ENCODE measurements around the gene CHMP1A.
"Not testable (repeated sequence)": the region's sequence is repeated elsewhere in the genome, so short reads cannot be mapped to it uniquely, and the experiment has no call there.

The CHMP1A gene

DNA sequence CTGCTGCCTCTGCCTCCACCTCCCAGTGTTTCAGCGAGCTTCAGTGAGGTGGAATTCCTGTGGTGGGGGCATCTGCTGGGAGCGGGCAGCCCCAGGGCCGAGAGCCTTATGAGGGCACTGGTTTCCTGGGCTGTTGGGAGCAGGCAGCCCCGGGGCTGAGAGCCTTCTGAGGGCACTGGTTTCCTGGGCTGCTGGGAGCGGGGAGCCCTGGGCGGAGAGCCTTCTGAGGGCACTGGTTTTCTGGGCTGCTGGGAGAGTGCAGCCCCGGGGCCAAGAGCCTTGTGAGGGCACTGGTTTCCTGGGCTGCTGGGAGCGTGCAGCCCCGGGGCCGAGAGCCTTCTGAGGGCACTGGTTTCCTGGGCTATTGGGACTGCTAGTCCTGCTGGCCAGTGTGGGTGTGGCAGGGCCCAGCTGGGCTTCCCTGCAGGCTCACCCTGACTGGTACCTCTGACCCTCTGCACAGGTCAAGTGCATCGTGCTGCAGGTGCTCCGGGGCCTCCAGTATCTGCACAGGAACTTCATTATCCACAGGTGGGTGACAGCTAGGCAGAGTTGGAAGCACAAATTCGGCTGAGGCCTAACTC lies 34.6 kb upstream of the CHMP1A start:
- no peak for DNase-seq (ENCODE audit: low spot score)

DNA sequence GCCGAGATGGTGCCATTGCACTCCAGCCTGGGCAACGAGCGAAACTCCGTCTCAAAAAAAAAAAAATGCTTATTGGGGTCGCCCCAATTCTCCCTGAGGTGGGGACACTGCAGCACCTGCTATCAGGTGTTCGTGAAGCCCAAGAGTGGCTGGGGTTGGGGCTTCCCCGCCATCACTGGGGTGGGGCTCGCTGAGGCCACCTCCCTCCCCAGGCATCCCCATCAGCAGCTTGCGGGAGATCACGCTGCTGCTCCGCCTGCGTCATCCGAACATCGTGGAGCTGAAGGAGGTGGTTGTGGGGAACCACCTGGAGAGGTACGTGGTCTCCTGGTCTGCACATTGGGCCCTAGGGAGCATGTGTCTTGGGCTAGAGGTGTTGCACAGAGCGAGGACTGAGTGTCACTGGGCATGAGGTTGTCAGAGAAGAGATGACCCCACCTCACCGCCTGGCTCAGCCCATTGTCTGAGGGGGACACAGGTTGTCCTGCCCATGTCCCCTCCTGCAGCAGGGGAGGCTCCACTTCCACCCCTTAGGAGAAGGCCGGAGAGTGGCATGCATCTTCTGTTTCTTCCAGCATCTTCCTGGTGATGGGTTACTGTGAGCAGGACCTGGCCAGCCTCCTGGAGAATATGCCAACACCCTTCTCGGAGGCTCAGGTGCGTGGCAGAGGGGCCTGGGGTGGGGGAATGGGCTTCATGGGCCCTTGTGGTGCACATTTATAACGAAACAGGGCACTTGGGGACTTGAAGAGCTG lies 33.9 kb upstream of the CHMP1A start:
- DNase-seq (ENCODE audit: low spot score), result no peak

DNA sequence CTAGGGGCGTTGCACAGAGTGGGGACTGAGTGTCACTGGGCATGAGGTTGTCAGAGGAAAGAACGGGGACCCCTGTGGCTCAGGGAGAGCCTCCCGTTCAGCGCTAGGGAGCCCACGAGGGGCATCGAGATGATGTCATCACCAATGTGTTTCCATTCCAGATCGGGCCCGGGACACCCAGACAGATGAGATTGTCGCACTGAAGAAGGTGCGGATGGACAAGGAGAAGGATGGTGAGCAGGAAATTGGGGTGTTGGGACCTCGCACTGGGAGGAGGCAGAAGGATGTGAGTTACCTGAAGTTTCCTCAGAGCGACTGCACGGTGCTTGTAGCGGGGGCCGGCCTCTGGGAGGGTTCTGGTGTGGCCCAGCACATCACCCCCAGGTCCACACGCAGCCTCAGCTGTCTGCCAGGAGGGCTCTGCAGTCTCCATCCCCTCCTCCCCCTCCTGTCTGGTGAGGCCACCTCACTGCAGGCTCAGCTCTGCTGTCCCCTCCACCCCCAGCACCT lies 32.9 kb upstream of the CHMP1A start:
- no peak for DNase-seq (ENCODE audit: low spot score)

GRCh38 chr16:89689621-89690020 lies 32.1 kb upstream of the CHMP1A start:
- not testable (repeated sequence) for DNase-seq (ENCODE audit: low spot score)

DNA sequence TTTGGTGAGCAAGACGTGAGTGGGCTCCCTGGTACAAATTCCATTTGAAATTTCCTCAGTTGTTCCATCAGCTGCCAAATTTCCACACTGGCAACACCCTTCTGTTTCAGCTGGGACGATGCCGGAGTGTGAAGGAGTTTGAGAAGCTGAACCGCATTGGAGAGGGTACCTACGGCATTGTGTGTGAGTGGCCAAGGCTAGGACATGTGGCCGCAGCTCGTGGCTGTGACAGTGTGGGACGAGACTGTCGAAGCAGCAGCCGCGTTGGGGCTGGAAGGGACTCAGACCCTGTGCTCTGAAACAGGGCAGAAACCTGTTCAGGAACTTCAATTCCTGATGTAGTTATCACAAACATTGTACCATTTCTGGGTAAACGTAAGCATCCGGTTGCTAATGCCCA lies 31.6 kb upstream of the CHMP1A start:
- DNase-seq (ENCODE audit: low spot score), result no peak

- no peak for DNase-seq (ENCODE audit: low spot score)
These were observed 30.9 kb upstream of the CHMP1A start for GRCh38 chr16:89688395-89688794.

- DNase-seq (ENCODE audit: low spot score), result no peak
These were observed 29.8 kb upstream of the CHMP1A start for GRCh38 chr16:89687092-89687940.

DNA sequence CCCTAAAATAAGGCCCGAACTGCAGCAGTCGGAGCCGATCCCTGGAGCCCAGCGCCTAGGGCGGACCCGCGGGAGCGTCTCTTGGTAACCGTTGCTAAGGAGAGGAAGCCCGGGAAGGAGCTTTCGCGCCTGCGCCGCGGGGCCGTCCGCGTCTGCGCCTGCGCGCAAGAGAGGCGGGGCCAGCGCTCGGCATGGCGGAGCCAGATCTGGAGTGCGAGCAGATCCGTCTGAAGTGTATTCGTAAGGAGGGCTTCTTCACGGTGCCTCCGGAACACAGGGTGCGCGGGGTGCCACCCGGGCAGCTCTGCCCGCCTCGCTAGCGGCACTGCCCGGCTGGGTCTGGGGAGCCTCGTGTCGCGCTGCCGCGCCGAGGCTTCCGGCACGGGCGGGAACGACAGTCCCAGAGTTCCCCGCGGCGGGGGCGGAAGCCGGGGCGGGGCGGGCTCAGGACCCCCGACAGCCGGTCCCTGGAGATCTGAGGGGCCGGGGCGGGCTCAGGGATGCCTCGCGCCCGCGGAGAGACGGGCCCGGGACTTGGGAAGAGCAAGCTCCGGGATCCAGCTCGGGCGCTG lies 29.1 kb upstream of the CHMP1A start, which contains the start of gene CDK10:
Gene CDK10 (plus strand): TSS at position 170 of the 572 bp plus-strand sequence. CDS start 22 bp downstream, at position 192.
- peak; percentile 95 for DNase-seq (ENCODE audit: low spot score)

GRCh38 chr16:89685916-89686315 lies 28.4 kb upstream of the CHMP1A start:
- DNase-seq (ENCODE audit: low spot score), result no peak

DNA sequence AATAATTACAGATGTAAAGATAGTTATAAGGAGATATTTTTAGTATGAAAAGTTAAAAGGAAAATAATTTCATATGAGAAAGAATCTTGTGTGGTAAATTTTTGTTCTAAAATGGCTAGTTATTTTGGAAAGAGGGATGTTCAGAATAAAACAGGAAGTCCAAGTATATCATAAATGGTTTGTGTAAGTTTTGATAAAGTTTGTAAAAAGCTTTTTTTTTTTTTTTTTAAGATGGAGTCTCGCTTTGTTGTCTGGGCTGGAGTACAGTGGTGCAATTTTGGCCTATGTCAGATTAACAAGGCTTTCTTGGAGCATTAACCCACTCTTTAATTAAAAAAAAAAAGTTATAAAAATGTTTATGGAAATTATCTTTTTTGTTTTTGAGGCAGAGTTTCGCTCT lies 20.8 kb upstream of the CHMP1A start:
- DNase-seq (ENCODE audit: low spot score), result no peak

DNA sequence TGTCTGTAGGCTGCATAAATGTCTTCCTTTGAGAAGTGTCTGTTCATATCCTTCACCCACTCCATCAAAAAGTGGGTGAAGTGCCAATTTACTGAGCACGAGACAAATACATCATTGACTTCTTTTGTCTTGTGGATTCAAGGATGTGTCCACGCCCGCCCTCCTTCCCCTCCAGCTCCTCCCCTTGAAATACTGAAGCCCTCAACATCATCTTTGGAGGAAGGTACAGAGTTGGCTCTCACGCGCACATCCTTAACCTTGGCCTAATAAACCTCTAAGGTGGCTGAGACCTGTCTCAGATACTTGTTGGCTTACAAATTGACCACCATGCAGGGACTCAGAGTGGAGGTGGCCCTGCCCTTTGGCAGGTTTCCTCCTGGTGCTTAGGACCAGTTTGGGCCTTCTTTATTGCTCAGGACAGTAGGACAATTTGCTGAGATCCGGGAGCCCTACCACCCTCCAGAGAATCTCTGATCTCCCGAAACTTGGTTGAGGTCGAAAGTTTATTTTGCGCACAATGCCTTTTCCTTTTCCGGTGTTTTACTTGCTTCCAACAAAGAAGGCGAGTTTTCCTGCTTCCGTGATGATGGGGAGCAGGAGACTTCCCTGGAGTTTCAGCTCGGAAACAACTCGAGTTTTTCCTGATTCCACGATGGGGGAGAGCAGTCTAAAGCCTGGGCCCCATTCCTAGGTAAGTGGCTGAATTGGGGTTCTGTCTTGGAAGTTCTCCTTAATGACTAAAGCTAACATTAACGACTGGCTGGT lies 14.9 kb upstream of the CHMP1A start:
- no peak for DNase-seq (ENCODE audit: low spot score)

GRCh38 chr16:89671565-89671964 lies 14.1 kb upstream of the CHMP1A start:
- DNase-seq (ENCODE audit: low spot score), result not testable (repeated sequence)

DNA sequence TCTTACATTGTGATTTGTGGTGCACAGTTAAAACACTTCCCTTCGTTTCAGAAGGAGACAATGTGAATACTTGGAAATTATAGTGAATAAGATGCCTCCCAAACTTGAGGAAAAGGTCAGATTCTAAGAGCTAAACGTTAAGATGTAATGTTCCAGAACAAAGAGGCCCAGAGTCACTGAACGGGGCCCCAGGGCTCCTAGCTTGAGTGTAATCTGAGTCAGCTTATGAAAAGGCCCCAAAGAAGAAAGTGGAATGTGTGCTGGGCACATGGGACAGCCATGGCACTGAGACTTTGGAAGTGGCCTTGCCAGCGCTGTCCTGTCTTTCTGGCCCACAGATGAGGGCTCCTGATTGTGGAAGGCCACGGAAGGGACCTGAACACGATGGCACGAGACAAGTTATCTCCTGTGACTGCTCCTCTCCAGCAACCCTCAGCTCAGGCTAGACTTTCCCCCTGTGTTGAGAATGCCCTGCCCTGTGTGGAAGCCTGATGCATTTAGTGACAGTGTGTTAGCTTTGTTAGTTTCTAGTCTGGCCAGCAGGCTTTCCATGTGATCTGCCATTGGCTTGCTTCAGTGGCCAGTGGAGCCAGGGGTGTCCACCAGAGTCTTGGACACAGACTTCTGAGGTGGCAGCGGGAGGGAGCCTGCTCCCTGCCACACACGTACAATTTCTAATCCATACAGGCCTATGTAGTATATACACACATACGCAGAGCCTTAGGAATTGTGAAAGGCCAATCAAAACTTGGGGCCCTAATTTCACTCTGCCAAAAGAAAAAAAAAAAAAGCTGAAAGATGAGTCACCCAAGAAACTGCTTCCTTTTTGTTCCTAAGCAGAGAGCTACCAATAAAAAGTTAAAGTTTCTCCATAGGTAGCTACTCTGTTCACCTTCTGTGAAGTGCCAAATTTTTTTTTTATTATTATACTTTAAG lies 13.3 kb upstream of the CHMP1A start:
- DNase-seq (ENCODE audit: low spot score), result no peak

DNA sequence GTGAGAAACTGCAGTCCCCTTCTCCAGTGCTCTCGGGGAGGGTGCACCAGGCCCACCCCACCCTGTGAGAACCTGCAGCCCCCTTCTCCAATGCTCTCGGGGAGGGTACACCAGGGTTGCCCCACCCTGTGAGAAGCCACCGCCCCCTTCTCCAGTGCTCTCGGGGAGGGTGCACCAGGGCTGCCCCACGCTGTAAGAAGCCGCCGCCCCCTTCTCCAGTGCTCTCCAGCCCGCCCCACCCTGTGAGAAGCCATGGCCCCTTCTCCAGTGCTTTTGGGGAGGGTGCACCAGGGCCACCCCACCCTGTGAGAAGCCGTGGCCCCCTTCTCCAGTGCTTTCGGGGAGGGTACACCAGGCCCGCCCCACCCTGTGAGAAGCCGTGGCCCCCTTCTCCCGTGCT lies 12.2 kb upstream of the CHMP1A start:
- no peak for DNase-seq (ENCODE audit: low spot score)

DNA sequence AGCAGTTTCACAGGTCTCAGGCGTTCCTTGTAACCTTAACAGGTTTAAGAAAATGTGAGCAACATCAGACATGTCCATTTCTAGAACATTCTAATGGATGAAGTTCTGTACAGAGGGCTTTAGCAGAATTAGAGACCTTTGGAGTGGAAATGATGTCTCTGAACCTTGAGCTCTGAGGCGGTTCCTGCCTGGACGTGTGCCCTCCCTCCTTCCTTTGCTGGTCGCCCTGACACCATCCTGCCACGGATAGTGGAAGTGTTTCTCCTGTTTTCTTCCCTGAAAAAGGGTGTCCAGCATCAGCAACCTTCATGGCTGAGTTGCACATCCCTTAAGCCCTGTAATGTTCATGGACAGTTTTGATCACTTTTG lies 11.3 kb upstream of the CHMP1A start:
- no peak for DNase-seq (ENCODE audit: low spot score)

DNA sequence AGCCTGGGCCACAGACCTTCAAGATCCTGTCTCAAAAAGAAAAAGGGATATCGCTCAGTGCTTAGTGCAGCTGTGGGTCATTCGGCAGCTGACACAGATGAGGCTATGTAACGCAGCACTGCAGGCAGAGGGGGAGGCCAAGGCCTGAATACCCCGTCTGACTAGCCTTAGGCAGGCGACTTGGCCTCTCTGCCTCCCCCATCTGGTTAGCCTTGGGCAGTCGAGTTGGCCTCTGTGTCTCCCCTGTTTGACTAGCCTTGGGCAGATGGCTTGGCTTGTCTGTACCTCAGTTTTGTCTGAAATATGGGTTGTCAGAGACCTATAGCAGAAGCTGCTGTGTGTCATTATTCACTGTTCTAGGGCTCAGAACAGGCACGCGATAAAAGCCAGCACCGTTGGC lies 10.1 kb upstream of the CHMP1A start:
- DNase-seq (ENCODE audit: low spot score), result no peak

- not testable (repeated sequence) for DNase-seq (ENCODE audit: low spot score)
These were observed 9.5 kb upstream of the CHMP1A start for GRCh38 chr16:89667000-89667399.

DNA sequence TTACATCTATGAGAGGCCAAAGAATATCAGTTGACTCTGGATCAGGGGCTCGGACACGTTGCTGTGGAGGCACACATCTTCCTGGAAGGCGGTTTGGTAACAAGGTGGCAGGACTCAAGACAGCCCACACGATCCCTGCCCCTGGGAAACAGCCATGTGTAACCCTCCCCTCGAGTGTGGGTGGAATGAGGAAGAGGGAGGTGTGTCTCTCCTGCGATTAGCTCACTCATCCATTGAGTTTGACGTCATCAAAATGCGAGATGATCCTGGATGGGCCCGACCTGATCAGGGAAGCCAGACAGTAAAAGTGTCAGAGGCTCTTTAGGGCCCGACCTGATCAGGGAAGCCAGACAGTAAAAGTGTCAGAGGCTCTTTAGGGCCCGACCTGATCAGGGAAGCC lies 6.7 kb upstream of the CHMP1A start:
- DNase-seq (ENCODE audit: low spot score), result not testable (repeated sequence)

DNA sequence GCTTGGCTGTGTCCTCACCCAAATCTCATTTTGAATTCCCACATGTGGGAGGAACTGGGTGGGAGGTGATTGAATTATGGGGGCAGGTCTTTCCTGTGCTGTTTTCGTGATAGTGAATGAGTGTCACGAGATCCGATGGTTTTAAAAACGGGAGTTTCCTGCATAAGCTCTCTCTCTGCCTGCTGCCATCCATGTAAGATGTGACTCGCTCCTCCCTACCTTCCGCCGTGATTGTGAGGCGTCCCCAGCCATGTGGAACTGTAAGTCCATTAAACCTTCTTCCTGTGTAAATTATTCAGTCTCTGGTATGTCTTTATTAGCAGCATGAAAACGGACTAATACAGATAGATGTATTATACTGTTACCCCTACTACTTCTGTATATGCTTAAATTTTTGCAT lies 3.7 kb upstream of the CHMP1A start:
- DNase-seq (ENCODE audit: low spot score), result no peak

- DNase-seq (ENCODE audit: low spot score), result no peak
These were observed 2.6 kb upstream of the CHMP1A start for GRCh38 chr16:89660146-89660545.

All from ecto neural progenitor cell (in vitro differentiated cells).